Measurements from ENCODE around the gene OXCT2.
A peak's percentile ranks its signal among the peaks of the same experiment; 100 is the strongest.

Gene OXCT2

GRCh38 chr1:39755965-39756659, 15.0 kb downstream of the OXCT2 start:
- H3K4me3 ChIP-seq (ENCODE audit: control insufficient read depth, low read depth, low read length), result no peak overlapping the region
- no peak for TF ChIP-seq CTCF (conservative IDR thresholded peaks at IDR 0.05; ENCODE audit: control insufficient read depth, insufficient read depth, low read depth, low read length)

DNA sequence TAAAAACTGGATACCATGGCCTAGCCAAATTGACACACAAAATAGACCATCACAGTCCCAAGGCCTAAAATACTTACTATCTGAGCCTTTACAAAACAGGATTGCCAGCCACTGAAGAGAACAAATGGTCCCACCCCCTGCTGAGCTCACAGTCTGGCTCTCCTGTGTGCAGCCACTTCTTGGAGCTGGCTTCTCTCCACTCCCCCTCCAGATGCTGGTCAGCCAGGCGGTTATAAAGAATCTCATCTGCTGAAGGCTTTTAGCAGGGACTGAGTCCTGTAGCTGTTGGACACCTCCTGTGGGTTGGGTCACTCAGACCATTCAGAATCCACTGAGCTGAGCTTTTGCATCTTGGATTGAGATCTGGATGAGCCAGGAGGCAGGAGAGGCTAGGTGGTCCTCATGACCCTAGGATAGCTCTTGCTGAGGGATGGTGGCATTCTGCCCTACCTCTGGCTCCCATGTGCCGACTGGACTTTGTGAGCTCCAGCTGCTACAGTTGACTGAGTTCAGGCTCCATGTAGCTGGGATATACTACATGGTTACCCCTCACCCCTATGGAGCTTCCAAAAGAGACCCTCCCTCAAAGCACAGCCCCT, 16.1 kb downstream of the OXCT2 start:
- peak; percentile 24 for DNase-seq (ENCODE audit: low read depth)
- no peak overlapping the region for H3K4me3 ChIP-seq (ENCODE audit: control insufficient read depth, low read depth, low read length)
- no peak for TF ChIP-seq CTCF (conservative IDR thresholded peaks at IDR 0.05; ENCODE audit: control insufficient read depth, insufficient read depth, low read depth, low read length)

More at GRCh38 chr1:39755965-39756659, 15.0 kb downstream of the OXCT2 start:
- DNase-seq (ENCODE audit: low read depth), result no peak

GRCh38 chr1:39754026-39754570, 17.1 kb downstream of the OXCT2 start:
- TF ChIP-seq CTCF (conservative IDR thresholded peaks at IDR 0.05; ENCODE audit: control insufficient read depth, insufficient read depth, low read depth, low read length), result no peak
- no peak overlapping the region for H3K4me3 ChIP-seq (ENCODE audit: control insufficient read depth, low read depth, low read length)
- DNase-seq (ENCODE audit: low read depth), result peak; percentile 50

DNA sequence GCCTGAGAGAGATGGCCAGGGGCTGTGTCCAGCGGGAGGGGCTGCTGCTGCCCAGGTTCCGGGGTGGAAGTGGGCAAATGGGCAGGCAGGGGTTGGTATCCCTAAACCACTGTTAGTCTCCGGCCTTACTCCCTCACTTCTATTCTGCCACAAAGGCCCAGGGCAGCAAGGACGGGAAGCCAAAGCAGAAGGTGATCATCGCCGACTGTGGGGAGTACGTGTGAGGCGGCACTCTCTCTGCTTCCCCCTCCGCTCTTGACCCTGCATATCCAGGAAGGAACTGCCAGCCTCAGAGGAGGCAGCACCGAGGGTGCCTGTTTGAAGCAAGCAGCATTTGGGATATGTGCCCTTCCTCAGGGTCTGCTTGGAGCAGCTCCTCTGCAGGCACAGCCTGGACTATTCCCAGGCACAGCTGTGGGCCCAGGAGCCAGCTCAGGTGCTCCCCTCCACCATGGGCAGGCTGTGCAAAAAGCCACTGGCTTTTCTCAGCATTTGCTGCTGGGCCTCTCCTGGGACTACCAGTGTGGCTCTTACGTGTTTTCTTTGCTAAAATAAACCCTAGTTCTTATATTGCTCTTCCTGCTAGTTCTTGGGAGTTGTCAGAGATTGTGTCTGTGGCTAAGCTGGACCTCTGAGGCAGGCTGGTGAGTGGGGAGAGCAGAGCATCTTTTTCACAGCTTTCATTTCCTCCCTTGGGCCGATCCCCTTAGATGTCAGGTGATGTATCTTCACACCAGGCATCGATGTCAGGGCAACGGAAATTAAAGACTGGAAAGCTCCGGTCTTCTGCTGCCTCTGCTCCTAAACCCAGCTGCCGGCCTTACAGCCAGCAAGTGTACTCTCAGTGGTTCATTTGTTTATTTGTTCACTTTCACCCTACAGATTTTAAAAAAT, 17.8 kb downstream of the OXCT2 start:
- no peak overlapping the region for H3K4me3 ChIP-seq (ENCODE audit: control insufficient read depth, low read depth, low read length)
- no peak for DNase-seq (ENCODE audit: low read depth)
- TF ChIP-seq CTCF (conservative IDR thresholded peaks at IDR 0.05; ENCODE audit: control insufficient read depth, insufficient read depth, low read depth, low read length), result no peak

DNA sequence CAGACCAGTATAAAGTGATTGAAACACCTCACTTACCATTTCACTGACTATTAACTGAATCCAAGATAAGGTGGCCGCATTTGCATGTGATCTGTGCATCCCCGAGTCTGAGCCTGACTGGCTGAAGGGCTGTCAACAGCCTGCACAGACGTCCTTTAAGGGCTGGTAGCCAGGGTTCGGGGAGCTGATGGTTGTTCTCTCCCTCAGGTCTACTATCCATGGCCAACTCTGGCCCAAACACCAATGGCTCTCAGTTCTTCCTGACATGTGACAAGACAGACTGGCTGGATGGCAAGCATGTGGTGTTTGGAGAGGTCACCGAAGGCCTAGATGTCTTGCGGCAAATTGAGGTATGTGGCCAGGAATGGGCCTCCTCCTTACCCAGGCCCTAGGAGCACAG, 18.4 kb downstream of the OXCT2 start:
- DNase-seq (ENCODE audit: low read depth), result no peak
- no peak for TF ChIP-seq CTCF (conservative IDR thresholded peaks at IDR 0.05; ENCODE audit: control insufficient read depth, insufficient read depth, low read depth, low read length)
- H3K4me3 ChIP-seq (ENCODE audit: control insufficient read depth, low read depth, low read length), result no peak overlapping the region

DNA sequence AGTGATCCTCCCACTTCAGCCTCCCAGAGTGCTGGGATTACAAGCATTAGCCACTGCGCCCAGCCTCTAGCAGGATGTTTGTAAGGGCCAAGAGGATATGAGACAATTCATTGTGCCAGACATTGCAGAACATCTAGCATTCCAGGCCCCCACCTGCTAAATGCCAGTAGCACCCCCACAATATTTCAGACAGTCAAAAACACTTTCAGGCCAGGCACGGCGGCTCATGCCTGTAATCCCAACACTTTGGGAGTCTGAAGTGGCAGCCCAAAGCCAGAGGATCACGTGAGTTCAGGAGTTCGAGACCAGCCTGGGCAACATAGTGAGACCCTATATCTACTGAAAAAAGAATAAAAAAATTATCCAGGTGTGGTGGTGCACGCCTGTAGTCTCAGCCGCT, 19.6 kb downstream of the OXCT2 start:
- no peak for DNase-seq (ENCODE audit: low read depth)
- no peak overlapping the region for H3K4me3 ChIP-seq (ENCODE audit: control insufficient read depth, low read depth, low read length)
- no peak for TF ChIP-seq CTCF (conservative IDR thresholded peaks at IDR 0.05; ENCODE audit: control insufficient read depth, insufficient read depth, low read depth, low read length)

Measured in fibroblast of mammary gland (primary cell).